HL-60/S4 treated with retinoic acid at 250 ng/mL for 4 days and 3 days (cell line): ENCODE measurements around the gene GLIS2.

ENCODE experiments used
- in situ Hi-C: fragments of 300-500 bp; cut with MboI; formaldehyde crosslinking; loops from 2 replicates; pipeline ENCODE4 v1.7.0; 2022; ENCODE audit warnings: low sequenced_read_pairs

Gene GLIS2

DNA sequence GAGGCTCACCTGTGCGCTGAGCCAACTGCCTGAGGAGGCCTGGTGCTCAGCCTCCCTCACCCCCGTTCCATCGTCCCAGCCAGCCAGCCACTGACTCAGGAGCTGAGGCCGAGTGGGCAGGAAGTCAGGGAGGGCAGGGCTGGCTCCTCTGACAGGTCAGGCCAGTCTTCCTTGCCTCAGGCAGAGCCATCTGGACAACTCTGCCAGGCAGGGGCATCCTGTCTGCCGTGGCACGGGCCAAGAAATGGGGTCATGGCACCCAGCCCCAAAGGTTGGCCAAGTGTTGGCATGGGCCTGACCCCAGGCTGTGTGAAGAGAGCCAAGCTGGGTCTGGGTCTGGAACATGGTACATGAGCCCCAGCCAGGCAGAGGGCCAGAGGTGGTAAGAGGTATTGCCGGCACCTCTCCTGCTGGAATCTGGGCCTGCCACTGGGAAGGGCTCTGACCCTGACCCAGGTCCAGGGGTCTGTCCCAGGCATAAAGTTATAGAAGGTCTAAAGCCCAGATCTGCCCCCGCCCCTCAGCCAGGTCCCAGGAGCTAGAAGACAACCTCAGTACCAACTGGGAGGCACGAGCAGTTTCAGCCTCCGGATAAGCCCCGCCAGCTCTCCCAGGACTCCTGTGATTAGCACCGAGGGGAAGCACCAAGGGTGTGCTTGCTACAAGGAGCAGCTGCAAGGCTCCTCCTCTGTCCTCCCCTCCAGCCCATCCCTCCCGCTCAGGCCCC lies 53.3 kb downstream of the GLIS2 start:
- in situ Hi-C loops = no loop called here

GRCh38 chr16:4370151-4370550 lies 54.3 kb downstream of the GLIS2 start:
- in situ Hi-C loops = no loop called here

DNA sequence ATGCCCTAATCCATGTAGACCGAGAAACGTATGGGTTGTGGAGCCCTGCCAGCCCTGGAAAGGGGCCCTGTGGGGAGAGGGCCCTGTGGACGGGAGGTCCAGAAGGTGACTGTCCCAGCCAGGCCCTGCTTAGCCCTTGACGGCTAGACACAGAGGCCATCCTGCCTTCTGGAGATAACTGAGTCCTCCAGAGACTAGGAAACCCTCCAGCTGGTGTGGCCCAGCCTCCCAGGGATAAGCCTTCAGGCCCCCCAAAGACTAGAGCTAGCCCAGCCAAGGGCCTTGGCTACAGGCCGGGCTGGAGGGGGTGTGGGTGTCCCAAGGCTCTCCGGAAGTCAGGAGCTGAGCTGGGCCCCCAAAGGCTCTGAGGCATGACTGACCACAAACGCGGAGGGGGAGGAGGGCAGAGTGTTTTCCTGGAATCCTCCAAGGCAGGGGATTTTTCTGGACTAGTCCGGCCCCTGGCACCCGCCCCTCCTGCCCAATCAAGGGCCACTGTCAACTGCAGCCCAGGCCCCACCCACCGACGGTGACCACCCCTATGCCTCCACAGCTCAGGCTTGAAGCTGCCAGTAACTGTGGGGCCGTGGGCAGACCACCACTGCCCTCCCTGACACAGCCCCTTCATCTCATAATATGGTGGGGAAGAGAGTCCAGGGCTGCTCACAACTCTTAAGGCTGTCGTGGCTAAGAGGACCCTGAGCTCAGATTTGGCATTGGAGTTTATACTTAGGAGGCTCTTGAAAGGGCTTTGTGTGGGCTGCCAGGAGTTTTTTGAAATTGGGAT lies 54.9 kb downstream of the GLIS2 start:
- in situ Hi-C loops = no loop called here

- in situ Hi-C loops = no loop called here
Measured at GRCh38 chr16:4371357-4372000, 55.6 kb downstream of the GLIS2 start, which contains the start of gene VASN. Gene VASN (plus strand): TSS chr16:4371848. CDS start chr16:4380878, 9,030 bp downstream.

DNA sequence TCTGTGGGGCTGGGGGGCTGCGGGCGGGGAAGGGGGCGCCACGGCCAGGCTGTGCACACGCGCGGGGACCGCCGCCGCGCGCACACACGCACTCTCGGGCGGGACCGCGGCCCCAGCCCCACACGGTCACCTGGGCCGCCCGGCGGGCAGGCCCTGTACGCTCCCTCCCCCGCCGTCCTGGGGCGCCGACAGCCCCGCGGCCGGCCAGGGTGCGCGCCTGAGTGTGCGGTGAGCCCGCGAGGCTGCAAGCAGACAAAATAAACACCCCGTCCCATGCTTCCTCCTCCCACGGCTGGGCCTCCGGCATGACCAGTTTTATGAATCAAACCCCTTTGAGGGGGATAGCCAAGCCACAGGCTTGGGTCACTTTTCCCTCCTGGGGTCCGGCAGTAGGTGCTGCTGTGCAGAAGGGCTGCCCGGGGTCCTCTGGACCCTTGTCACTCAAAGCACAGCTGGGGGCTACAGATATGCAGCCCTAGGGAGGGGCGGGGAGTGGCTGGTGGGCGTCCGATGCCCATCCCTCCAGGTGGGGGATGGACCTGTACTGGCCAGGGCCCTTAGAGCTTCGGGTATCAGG lies 56.2 kb downstream of the GLIS2 start:
- in situ Hi-C loops = no loop called here

DNA sequence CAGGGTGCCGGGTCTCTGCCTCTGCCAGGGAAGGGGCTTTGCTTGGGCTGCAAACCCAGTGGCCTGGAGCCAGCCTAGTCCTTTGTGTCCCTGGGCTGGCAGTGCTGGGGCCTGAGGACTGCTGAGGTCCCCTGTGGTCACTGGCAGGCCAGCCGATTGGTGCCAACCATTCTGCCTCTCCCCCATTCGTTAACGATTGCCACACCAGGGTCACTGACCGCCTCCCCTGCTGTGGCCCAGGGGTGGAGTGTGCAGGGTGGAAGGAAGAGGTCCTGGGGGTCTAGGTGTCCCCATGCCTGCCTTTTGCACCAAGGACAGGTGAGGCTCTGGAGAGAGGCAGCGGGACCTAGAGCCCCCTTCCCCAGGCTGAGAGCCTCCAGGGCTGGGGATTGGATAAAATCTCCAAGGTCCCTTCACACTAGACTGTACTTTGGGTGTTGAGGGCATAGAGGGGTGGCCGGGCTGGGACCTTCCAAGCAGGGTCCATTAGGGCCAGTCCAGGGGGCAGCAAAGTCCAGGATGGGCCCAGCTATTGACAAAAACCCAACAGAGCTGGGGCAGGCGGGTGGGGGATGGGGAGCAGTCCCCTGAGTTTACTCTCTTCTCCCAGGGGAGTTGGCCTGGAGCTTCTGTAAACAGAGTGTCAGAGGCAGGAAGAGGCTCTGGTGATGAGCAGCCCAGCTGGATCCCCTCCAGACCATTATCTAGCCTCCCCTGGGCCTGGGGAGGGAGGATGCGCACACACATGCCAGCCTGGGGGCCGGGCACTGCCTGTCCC lies 56.9 kb downstream of the GLIS2 start:
- in situ Hi-C loops = no loop called here

DNA sequence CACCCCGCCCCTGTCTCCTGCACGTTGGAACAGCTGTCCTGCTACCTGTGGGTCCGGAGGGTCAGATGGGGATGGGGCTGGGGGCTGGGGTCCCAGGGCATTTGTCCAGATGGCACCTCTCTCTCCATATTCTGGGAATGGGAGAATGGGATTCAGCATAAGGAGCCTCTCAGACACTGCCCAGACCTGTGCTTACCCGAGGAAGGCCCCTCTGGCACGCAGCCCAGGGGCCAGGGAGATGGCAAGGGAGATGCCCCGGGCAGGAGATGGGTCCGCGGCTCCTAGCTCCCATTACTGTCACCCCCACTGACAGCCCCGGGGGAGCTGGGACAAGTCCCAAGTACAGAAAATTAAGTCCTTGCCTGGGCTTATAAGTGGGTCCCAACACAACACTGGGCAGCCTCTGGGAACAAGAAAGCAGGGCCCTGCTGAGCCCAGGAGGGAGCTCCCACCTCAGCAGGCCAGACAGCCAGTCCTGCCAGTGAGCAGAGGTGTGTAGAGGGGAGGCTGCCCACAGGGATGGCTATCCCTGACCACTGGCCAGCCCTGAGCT lies 57.6 kb downstream of the GLIS2 start:
- in situ Hi-C loops = no loop called here

- in situ Hi-C loops = no loop called here
Measured at GRCh38 chr16:4373909-4374742, 58.3 kb downstream of the GLIS2 start.

GRCh38 chr16:4375717-4376116 lies 59.9 kb downstream of the GLIS2 start:
- in situ Hi-C loops = no loop called here

- in situ Hi-C loops = no loop called here
Measured at GRCh38 chr16:4376126-4376892, 60.4 kb downstream of the GLIS2 start.

- in situ Hi-C loops = no loop called here
Measured at GRCh38 chr16:4376893-4377572, 61.2 kb downstream of the GLIS2 start.

DNA sequence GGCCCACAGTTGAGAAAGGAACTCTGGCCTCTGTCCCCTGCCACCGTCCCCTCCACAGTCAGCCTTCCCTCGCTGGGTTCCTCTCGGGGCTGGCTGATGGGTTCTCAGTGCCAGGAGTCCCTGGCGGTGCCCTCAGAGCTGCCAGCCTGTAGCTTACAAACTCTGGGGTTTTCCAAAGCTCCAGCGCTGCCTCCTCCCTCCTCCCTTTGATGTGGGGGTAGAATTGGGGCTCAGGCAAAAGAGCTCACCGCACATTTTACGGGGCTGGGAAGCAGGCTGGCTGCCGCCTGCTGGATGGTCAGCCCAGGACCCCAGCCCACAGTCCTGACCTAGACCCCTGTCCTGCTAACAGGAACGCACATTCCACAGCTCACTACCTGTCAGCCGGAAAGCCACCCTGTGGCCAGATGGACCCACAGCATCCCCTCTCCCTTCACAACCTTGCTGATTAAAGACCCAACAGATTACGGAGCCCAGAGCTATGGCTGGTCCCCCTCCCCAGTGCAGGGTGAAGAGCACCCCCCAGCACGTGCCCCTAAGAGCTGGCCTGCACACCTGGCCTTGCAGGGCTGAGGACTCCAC lies 61.8 kb downstream of the GLIS2 start:
- in situ Hi-C loops = no loop called here

GRCh38 chr16:4378161-4378666 lies 62.3 kb downstream of the GLIS2 start:
- in situ Hi-C loops = no loop called here

DNA sequence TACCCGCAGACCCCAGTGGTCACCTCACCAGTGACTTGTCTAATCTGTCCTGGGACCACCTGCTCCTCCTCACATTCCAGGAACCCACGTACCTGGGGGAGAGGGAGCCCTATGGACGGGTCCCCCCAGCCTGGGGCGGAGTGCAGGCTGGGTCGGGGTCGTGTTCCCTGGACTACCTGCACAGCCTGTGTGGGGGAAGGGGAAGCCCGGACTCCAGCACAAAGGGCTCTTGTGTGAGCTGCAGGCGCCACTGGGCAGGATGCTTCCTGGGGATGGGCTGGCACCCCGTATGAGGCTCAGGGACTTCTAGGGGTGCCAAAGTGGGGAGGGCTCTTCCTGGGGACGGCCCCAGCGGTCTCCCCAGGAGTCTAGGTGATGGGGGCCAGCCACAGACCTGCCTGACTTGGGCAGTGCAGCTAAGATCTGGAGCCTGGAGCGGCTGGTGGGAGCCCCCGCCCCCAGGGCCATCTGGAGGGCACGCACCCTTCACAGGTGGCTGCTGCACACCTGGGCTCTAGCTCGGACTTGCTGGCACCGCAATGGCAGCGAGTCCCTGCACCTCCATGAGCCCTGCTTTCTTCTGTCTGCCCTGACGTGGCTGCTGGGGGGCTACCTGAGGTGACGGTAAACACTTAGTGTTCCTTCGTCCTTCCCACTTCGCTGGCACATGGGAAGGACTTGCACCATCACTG lies 63.3 kb downstream of the GLIS2 start:
- in situ Hi-C loops = no loop called here

DNA sequence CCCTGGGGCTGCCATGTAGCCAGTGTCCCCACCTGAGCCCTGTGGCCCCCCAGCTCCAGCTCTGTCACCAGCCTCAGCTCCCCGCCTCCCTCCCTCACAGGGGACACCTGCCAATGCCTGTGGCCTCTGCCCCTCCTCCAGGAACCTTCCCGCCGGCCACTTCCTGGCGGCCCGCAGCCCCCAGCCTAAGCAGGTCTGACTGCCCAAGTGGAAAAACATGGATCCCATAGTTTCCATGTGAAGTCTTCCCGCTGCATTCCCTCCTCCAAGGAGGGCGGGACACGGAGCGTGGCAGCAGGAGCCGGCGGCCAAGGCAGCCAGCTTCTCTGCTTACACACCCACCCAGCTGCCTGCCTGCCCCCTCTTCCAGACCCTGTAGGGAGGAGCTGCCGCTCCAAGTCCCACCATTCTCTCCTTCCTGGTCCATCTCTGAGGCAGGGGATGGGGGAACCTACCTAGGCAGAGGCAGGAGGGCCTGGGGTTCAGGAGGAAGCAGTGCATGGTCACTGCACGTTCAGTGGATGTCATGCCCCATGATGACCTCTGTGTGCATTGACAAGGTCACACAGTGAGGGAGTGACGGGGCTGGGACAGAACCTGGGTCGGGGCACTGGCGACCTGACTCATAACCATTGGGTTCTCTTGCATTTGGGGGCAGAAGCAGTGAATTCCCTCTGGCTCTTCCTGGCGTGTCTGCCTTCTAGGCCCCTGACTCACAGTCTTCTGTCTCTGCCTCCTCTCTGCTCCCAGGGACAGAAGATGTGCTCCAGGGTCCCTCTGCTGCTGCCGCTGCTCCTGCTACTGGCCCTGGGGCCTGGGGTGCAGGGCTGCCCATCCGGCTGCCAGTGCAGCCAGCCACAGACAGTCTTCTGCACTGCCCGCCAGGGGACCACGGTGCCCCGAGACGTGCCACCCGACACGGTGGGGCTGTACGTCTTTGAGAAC lies 64.5 kb downstream of the GLIS2 start:
- in situ Hi-C loops = no loop called here
